A549 (cell line): Measurements from ENCODE around the gene PDXK. TPM values are rescaled to one million over a fixed set of nuclear protein-coding genes. Genes with fewer than 3 reads are reported as not detected.

Experiments
- ATAC-seq, 2 experiments: fragments of 200-7000 bp in 1 of 2; fragments of >200 bp in 1 of 2; cut with Nextera tagmentation in 1 of 2; cut with Tn5 transposase in 1 of 2; 3 replicates each; pipeline versions ENCODE4 v1.8.0 to v1.9.1; 2018 to 2020; ENCODE audit warnings: mild to moderate bottlenecking in 1 of 2, moderate library complexity in 1 of 2
- CTCF ChIA-PET: fragments of 300-600 bp; sonication (Branson Sonifier 250); formaldehyde crosslinking; extraction: SDS; loops from one replicate; lab custom pipeline; 2021; ENCODE audit warnings: antibody characterized with exemption, inconsistent platforms; lab: Yijun Ruan, JAX
- POLR2A ChIA-PET: fragments of 350-600 bp; formaldehyde crosslinking; extraction: SDS; loops from one replicate; lab custom pipeline; 2021; ENCODE audit warnings: antibody characterized with exemption, inconsistent platforms; lab: Yijun Ruan, JAX
- DNase-seq, 2 experiments: peaks; one replicate each; pipeline versions ENCODE4 v3.0.0 to v3.0.0-alpha.2; 2011 to 2016; ENCODE audit warnings: low read depth in 1 of 2, low spot score in 1 of 2
- FAIRE-seq: peaks from 2 replicates; lab custom pipeline; 2011; peaks lifted over from hg19 to GRCh38; lab: Jason Lieb, UNC
- H3K27ac ChIP-seq, 2 experiments: fragments of >200 bp; sonication (Bioruptor Twin); formaldehyde crosslinking; 3 replicates each; pipeline ENCODE4 v1.5.1; 2016 to 2017
- H3K4me1 ChIP-seq: fragments of >200 bp; sonication (Bioruptor Twin); formaldehyde crosslinking; 3 replicates; pipeline ENCODE4 v1.6.1; 2016
- H3K4me2 ChIP-seq: fragments of >200 bp; sonication (Bioruptor Twin); formaldehyde crosslinking; 3 replicates; pipeline ENCODE4 v1.6.1; 2016
- H3K4me3 ChIP-seq: fragments of >200 bp; sonication (Bioruptor Twin); formaldehyde crosslinking; 3 replicates; pipeline ENCODE4 v1.5.1; 2016
- H3K9me3 ChIP-seq: fragments of >200 bp; sonication (Bioruptor Twin); formaldehyde crosslinking; 3 replicates; pipeline ENCODE4 v1.6.1; 2016
- CBX2 ChIP-seq: fragments of 200-600 bp; sonication (generic); IDR thresholded peaks from 2 replicates; pipeline ENCODE4 v1.6.1; 2016; ENCODE audit warnings: low read depth, mild to moderate bottlenecking, borderline replicate concordance
- CEBPB ChIP-seq, 2 experiments: fragments of >200 bp in 1 of 2; sonication (Bioruptor Twin) in 1 of 2; formaldehyde crosslinking in 1 of 2; IDR thresholded peaks; 2 replicates each; pipeline ENCODE4 v1.6.1; 2012 to 2016
- CHD2 ChIP-seq: fragments of 150-350 bp; IDR thresholded peaks from 2 replicates; pipeline ENCODE4 v1.6.1; 2014; ENCODE audit warnings: low read length; ENCODE audit not compliant: partially characterized antibody
- CHD4 ChIP-seq: fragments of 200-600 bp; sonication (generic); IDR thresholded peaks from 2 replicates; pipeline ENCODE4 v1.6.1; 2016; ENCODE audit warnings: antibody characterized with exemption, mild to moderate bottlenecking, borderline replicate concordance
- E2F6 ChIP-seq: IDR thresholded peaks from 2 replicates; pipeline ENCODE4 v1.6.1; 2012; ENCODE audit warnings: low read depth, borderline replicate concordance
- ESRRA ChIP-seq: fragments of 150-350 bp; IDR thresholded peaks from 2 replicates; pipeline ENCODE4 v1.6.1; 2014; ENCODE audit warnings: mild to moderate bottlenecking, low read length, borderline replicate concordance
- FOXS1 ChIP-seq: fragments of 250-450 bp; sonication (Bioruptor Pico); IDR thresholded peaks from 2 replicates; pipeline ENCODE4 v1.5.0; 2020; ENCODE audit warnings: mild to moderate bottlenecking, moderate library complexity
- HES2 ChIP-seq: fragments of >200 bp; sonication (Bioruptor Twin); formaldehyde crosslinking; IDR thresholded peaks from 2 replicates; pipeline ENCODE4 v1.6.1; 2016
- HOXB13 ChIP-seq: fragments of 250-450 bp; sonication (Bioruptor Pico); IDR thresholded peaks from 2 replicates; pipeline ENCODE4 v1.5.0; 2020; ENCODE audit warnings: low read depth, mild to moderate bottlenecking, moderate library complexity
- HOXB5 ChIP-seq: fragments of 250-450 bp; sonication (Bioruptor Pico); IDR thresholded peaks from 2 replicates; pipeline ENCODE4 v1.5.0; 2020; ENCODE audit warnings: mild to moderate bottlenecking, moderate library complexity
- MAFK ChIP-seq: fragments of 450-650 bp; IDR thresholded peaks from 2 replicates; pipeline ENCODE4 v1.6.1; 2014; ENCODE audit not compliant: partially characterized antibody
- MAX ChIP-seq: IDR thresholded peaks from 2 replicates; pipeline ENCODE4 v1.6.1; 2012
- PHF8 ChIP-seq: fragments of 200-600 bp; sonication (generic); IDR thresholded peaks from 2 replicates; pipeline ENCODE4 v1.6.1; 2016; ENCODE audit warnings: low read depth, mild to moderate bottlenecking, antibody characterized with exemption, moderate library complexity, borderline replicate concordance
- POLR2AphosphoS2 ChIP-seq: conservative IDR thresholded peaks from 2 replicates; pipeline ENCODE4 v1.6.1; 2012; ENCODE audit warnings: low read length, improper control_type of control experiment, inconsistent platforms
- REST ChIP-seq: fragments of 200-600 bp; sonication (generic); IDR thresholded peaks from 2 replicates; pipeline ENCODE4 v1.6.1; 2016; ENCODE audit warnings: antibody characterized with exemption, mild to moderate bottlenecking, moderate library complexity
- TFCP2L1 ChIP-seq: fragments of 250-450 bp; sonication (Bioruptor Pico); IDR thresholded peaks from 2 replicates; pipeline ENCODE4 v1.5.0; 2021; ENCODE audit warnings: mild to moderate bottlenecking
- WGBS: methylation state at CpG from one replicate; pipeline ENCODE4 v1.1.6; 2017; ENCODE audit errors: missing lambda C conversion rate; 5-methylcytosine and 5-hydroxymethylcytosine counted together
- polyA plus RNA-seq, 4 experiments: library from polyadenylated mRNA; depleted of rRNA in 3 of 4; stranded (reverse); fragments of >200 nt; fragmentation: RNase III in 1 of 4; extraction: RNeasy Plus Mini Kit Qiagen cat#74134 plus additional on column Dnase treatment in 1 of 4; gene quantifications; 2 replicates in 3 of 4; 3 replicates in 1 of 4; pipeline ENCODE4 v1.2.3, GENCODE V29; 2011 to 2017

The PDXK gene
- polyA plus RNA-seq, 2 of the 4 experiments (the other 2 are of a cell fraction): 220 to 292 TPM

GRCh38 chr21:43692949-43693348, 26.0 kb upstream of the PDXK start (continued):
- TF ChIP-seq REST: no peak
- TF ChIP-seq PHF8: no peak
- TF ChIP-seq CHD2: no peak
- no peak for TF ChIP-seq ESRRA
- no peak for TF ChIP-seq CBX2
- TF ChIP-seq MAFK: no peak

GRCh38 chr21:43693981-43694380, 24.9 kb upstream of the PDXK start:
- TF ChIP-seq HOXB5 (CRISPR knock-in tag) (no peak), CBX2 (no peak), POLR2AphosphoS2 (no peak), HOXB13 (no peak), HES2 (no peak), FOXS1 (CRISPR knock-in tag) (no peak), CHD2 (no peak), TFCP2L1 (CRISPR knock-in tag) (no peak), CEBPB (IDR thresholded peaks at IDR 0.05) (no peak), REST (no peak), MAX (no peak), MAFK (no peak), E2F6 (no peak), CHD4 (no peak)
- Histone ChIP-seq H3K4me2 (no peak overlapping the region), H3K4me1 (peaks cover 11% of the 10 kb centered on the region), H3K4me3 (no peak overlapping the region), H3K27ac (no peak overlapping the region), H3K9me3 (no peaks in the 10 kb centered on the region)
- 94% methylated on average over 23 of the region's 23 CpGs for WGBS
- ChIA-PET CTCF (interaction anchor here (1.0 kb wide), 1 partner anchor 9 kb away, joined by 3 read pairs; no protein-coding TSS in a partner anchor), POLR2A (no interaction called here)
- ATAC-seq (no peak), FAIRE-seq (no peak), DNase-seq (no peak)
